Endothelial cell of umbilical vein (primary cell): ENCODE data around the gene KCTD10.

Experiments used
- MYC ChIP-seq: IDR thresholded peaks from one replicate; pipeline ENCODE4 v1.6.1; 2011; ENCODE audit warnings: mild to moderate bottlenecking, low read depth, low read length
- POLR2A ChIP-seq: IDR thresholded peaks from 2 replicates; pipeline ENCODE4 v1.6.1; 2012; ENCODE audit warnings: low read depth, mild to moderate bottlenecking, control low read depth, low read length
- TF ChIP-seq, protein P1 (sequence below), 2 donors: IDR thresholded peaks; 1 replicate in 1 of 2; 2 replicates in 1 of 2; pipeline ENCODE4 v1.5.1; 2011; ENCODE audit warnings: low read length in 2 of 2, mild to moderate bottlenecking in 2 of 2, moderate library complexity in 2 of 2, control low read depth in 1 of 2, inconsistent platforms in 1 of 2, low read depth in 1 of 2; ENCODE audit not compliant: insufficient read depth in 1 of 2; ENCODE audit errors: extremely low read depth in 1 of 2
- TF ChIP-seq, protein P2 (sequence below): IDR thresholded peaks from 2 replicates; pipeline ENCODE4 v1.6.1; 2011; ENCODE audit not compliant: insufficient read depth, insufficient read length

DNA sequence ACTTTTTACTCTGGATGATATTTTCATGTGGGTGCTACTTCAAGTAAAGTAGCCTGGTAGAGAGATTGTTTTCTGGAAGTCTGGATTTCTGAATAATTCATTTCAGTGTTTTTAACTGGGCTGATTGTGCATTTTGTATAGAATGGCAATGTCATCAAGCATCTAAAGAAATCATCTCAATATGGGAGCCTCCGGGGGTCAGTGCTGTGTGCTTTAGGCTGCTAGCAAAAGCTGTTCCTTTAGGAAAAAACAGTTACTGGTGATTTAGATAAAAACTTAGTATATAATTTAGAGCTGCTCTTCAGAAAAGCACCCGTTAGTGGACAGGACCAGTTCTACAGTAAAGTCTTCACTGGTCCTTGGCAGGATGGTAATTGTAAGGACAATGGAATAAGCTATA is 5.4 kb upstream of the KCTD10 start:
- TF ChIP-seq, protein P1, sequence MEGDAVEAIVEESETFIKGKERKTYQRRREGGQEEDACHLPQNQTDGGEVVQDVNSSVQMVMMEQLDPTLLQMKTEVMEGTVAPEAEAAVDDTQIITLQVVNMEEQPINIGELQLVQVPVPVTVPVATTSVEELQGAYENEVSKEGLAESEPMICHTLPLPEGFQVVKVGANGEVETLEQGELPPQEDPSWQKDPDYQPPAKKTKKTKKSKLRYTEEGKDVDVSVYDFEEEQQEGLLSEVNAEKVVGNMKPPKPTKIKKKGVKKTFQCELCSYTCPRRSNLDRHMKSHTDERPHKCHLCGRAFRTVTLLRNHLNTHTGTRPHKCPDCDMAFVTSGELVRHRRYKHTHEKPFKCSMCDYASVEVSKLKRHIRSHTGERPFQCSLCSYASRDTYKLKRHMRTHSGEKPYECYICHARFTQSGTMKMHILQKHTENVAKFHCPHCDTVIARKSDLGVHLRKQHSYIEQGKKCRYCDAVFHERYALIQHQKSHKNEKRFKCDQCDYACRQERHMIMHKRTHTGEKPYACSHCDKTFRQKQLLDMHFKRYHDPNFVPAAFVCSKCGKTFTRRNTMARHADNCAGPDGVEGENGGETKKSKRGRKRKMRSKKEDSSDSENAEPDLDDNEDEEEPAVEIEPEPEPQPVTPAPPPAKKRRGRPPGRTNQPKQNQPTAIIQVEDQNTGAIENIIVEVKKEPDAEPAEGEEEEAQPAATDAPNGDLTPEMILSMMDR (IDR thresholded peaks at IDR 0.05; ENCODE audit: extremely low read depth in 1 of 2, insufficient read depth in 1 of 2, low read depth in 1 of 2, low read length in 2 of 2) = no peak
- TF ChIP-seq, protein P2, sequence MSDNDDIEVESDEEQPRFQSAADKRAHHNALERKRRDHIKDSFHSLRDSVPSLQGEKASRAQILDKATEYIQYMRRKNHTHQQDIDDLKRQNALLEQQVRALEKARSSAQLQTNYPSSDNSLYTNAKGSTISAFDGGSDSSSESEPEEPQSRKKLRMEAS = no peak
- TF ChIP-seq POLR2A = no peak
- TF ChIP-seq MYC = no peak
